Hematopoietic multipotent progenitor cell treated with erythropoietin and hydrocortisone succinate and interleukin-3 and kit ligand, for 17 days (in vitro differentiated cells): ENCODE results near the gene XPOT.

Source experiments
- DNase-seq: peaks from one replicate; pipeline ENCODE4 v3.0.0-alpha.2; 2015; ENCODE audit warnings: low spot score

XPOT gene

GRCh38 chr12:64418209-64418608, 14.0 kb downstream of the XPOT start:
- no peak for DNase-seq

DNA sequence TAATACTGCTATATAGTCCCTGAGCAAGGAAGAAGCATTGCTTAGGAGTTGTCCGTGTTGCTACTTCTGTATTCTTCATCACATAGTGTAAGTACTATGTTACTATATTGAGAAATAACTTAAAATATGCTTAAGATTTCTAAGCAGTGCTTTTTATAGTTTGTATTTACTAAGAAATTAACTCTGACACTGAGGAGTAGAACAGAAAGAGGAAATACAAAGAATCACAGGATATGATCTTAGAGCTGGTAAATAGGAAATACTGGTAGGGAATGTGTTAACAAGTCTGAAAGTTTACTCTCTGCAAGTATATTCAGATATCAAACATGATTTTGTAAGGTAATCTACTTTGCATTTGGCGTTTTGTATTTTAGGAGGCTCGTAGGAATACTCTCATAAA, 15.5 kb downstream of the XPOT start:
- DNase-seq = no peak

DNA sequence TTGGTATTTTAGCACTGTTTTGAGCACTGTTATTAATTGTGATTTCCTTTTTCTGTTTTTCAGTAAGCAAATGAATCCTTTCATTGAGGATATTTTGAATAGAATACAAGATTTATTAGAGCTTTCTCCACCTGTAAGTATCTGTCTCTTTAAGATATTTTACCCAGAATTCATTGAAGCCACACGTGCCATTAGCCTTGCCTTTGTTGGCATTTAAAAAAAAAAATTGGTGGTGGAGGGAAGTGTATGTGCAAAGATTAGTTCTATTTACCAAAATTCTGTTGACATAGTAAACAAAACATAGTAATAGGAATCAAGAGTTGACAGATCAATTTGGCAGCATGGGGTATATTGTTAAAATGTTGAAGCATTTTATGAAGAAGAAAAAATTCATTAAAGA, 23.8 kb downstream of the XPOT start:
- no peak for DNase-seq

DNA sequence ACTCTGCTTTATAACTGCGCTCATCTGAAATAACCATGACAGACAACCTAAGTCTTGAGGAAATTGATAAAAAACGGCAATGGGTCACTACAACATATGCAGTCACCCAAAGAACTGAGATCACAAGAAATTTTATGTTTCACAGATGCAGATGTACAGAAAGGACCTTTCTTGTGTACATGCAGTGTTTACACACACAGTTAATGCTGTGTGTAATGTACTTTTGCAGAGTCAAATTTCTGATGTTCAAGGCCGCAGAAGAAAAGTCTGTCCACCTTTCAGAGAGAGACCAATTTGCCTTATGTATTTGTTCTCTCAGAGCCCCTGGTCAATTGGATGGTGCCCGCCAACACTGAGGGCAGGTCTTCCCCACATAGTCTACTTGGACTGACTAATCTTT, 24.8 kb downstream of the XPOT start:
- no peak for DNase-seq

- no peak for DNase-seq
Measured at GRCh38 chr12:64430886-64431285, 26.7 kb downstream of the XPOT start.

DNA sequence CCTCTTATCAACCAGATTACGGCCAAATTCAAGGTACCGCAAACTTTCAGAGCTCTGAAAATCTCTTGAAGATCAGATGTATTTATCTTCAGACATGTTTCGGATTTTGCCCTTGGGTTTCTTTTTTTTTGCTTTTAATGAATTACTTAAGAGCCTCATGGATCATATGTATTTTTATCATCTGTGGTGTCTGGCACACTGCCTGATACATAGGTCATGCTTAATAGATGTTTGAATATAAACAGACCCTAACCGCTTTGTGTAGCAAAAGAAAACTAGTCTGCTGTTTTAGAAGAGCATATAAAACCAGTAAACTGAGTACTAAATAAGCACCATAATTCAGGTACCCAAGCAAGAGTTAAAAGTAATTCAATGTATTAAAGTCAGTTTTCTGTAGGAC, 27.6 kb downstream of the XPOT start:
- no peak for DNase-seq

DNA sequence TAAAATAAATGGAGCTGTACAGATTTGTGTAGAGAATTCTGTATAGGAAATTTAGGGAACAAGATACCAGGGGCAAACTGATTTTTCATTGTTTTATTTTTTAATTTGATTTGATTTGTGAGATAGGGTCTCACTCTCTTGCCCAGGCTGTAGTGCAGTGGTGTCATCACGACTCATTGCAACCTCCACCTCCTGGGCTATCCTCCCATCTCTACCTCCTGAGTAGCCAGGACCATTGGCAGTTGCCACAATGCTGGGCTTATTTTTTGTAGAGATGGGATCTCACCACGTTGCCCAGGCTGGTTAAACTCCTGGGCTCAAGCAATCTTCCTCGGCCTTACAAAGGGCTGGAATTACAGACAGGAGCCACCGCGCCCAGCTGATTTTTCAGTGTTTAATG, 29.7 kb downstream of the XPOT start:
- no peak for DNase-seq

- no peak for DNase-seq
Measured at GRCh38 chr12:64440100-64440499, 35.9 kb downstream of the XPOT start.

DNA sequence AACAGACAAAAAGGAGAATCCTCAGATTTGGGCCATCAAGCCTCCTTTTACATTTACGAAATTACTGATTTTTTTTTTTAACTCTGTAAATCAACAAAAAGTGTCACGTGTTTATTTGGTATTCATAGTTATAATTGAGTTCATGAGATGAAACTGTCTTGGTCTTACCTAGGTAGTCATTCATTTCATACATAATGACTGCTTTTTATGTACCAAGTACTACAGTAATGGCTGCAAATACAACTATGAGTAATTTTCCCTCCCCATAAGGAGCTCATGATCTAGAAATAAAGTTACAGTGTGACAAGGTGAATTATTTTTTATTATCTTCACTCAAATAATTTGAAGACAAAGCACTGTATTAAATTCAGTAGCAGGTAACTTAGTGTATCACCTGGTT, 41.3 kb downstream of the XPOT start:
- no peak for DNase-seq

DNA sequence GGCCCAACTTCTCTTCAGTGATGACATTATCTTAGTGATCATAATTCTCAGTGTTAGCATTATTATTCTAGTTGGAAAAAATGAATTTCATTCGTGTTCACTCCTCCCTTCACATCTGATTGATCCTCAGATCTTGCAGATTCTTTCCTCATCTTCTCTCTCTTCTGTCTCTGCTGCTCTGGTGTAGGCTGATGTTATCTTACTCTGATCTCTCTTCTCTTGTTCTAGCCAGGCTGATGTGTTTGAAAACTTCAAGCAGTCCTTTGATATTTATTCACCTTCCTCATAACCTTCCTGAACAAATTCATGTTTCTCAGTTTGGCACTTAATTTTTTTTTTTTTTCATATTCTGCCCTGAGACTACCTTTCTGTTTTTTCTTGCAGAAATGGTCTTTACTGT, 42.1 kb downstream of the XPOT start:
- DNase-seq = no peak

DNA sequence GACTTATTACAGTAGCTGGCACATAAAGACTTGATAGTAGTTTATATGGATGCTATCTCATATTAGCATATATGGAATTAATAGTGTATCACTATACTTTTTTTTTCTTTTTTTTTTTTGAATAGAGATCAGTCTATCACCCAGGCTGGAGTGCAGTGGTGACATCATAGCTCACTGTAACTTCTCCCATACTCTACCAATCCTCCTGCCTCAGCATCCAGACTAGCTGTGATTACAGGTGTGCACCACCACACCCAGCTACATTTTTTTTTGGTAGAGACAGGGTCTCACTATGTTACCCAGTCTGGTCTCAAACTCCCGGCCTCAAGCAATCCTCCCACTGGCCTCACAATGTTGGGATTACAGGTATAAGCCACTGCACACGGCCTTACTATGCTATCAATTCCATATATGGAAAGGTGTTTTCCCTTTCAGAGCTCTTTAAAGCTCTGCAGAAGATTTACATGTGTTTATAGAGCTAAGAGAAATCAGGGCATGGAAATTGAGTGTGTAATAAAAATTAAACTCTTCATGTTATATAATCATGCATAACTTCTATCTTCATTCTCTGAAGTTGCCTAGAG, 46.0 kb downstream of the XPOT start:
- DNase-seq = no peak

GRCh38 chr12:64450711-64451486, 46.7 kb downstream of the XPOT start:
- peak; percentile 29 for DNase-seq

- peak; percentile 85 for DNase-seq
Measured at GRCh38 chr12:64451687-64452558, 47.7 kb downstream of the XPOT start, which contains the start of gene TBK1. Gene TBK1 (plus strand): TSS chr12:64452120. CDS start chr12:64455871, 3,751 bp downstream.

DNA sequence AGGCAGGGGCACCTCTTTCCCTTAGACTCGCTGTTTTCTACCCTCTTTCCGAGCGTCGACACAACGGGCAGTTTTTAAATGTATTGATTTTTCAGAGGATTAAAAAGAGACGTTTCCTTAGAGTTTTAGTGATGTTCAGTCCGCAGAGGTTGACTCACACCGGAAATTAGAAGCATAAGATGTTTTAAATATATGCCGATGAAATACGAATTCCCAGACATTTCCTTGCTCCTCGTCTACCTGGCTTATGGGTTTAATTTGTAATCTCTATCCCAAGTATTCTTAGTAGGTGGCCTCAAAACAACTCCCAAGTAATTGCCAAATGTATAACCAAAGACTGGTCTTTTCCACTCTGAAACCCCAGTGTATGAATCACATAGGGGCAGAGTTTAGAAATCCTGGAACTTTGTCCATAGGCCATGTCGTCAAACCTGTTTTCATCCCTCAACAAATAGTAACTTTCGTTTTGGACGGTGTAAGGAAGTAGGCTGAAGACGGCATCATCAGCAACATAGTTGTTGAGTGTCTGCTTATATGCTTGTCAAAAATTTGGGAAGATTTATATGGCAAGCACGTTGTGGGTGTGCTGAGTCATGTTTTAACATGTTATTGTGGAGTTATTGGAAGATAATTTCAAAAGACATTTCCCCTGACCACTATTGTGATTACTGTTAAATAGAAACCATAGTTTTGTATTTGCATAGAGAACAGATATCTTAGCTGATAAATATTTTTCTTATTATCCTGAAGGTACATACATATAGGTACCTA, 48.6 kb downstream of the XPOT start:
- peak; percentile 77 for DNase-seq

DNA sequence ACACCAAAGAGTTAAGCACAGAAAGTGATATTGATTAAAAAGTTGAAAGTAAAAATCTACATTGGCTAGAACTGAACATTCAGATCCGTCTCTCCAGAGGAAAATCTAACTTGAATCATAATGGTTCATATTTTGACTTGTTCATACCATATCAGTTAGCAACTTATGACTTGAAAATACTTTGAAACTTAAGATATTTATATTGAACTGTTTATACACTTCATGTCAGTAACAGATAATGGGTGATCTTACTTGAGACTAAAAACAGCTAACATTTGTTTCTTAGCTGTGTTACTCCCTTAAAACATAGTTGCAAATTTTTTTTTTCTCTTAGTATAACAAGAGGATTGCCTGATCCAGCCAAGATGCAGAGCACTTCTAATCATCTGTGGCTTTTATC, 51.3 kb downstream of the XPOT start:
- peak; percentile 36 for DNase-seq

GRCh38 chr12:64456119-64456518, 51.9 kb downstream of the XPOT start:
- no peak for DNase-seq

DNA sequence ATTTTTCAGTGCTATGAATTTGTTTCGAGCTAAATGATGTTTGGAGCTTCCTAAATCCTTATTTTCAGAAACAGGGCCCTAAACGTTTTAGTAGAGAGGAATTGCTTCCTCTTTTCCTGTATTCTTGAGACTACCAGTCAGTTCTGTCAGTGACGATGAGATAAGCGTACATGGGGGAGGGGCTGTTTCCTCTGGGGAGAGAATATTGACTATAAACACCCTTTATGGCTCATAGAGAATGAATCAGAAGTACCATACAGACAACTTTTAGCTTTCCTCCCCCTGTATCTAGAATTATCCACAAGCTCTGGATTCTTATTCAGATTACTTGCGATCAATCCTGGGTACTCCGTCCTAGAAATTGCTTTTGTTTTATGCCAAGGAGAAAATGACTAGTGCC, 52.8 kb downstream of the XPOT start:
- DNase-seq = peak; percentile 75

GRCh38 chr12:64457466-64457865, 53.3 kb downstream of the XPOT start:
- DNase-seq = peak; percentile 43

DNA sequence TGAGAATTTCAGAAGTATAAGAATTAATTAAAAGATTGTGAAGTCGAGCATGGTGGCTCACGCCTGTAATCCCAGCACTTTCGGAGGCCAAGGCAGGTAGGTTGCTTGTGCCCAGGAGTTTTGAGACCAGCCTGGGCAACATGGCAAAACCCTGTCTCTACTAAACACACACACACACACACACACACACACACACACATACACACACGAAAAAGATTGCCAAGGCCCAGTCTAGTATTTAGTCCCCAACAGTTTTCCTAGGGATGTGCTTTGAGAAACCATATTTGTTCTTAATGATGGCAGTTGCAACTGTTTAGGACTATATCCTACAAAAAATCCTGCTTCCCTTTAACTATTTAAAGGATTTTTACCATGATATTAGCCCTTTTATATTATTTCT, 53.7 kb downstream of the XPOT start:
- no peak for DNase-seq

GRCh38 chr12:64459394-64459891, 55.3 kb downstream of the XPOT start:
- peak; percentile 37 for DNase-seq

- DNase-seq = no peak
Measured at GRCh38 chr12:64461634-64462414, 57.6 kb downstream of the XPOT start.
